Activated B cell treated with CpG ODN at 0.5 μM for 24 hours (primary cell): Measurements from ENCODE around the gene MSANTD3. TPM values are rescaled to one million over a fixed set of nuclear protein-coding genes. Genes with fewer than 3 reads are reported as not detected.
A peak's percentile ranks its signal among the peaks of the same experiment; 100 is the strongest.
"Not testable (repeated sequence)": the region's sequence is repeated elsewhere in the genome, so short reads cannot be mapped to it uniquely, and the experiment has no call there.

Source experiments
- ATAC-seq: fragments of 200-7000 bp; cut with Tn5 transposase; one replicate; pipeline ENCODE4 v1.10.0; 2021; ENCODE audit warnings: low read depth, mild to moderate bottlenecking, moderate library complexity
- CTCF ChIA-PET: fragments of 350-600 bp; sonication (Branson Sonifier 250); formaldehyde crosslinking; loops from one replicate; lab custom pipeline; 2021; ENCODE audit warnings: antibody characterized with exemption; lab: Charles Lee
- POLR2A ChIA-PET: fragments of 350-600 bp; sonication (Branson Sonifier 250); formaldehyde crosslinking; loops from one replicate; lab custom pipeline; 2021; ENCODE audit warnings: antibody characterized with exemption; lab: Charles Lee
- DNase-seq: peaks from one replicate; pipeline ENCODE4 v3.0.0; 2022
- H3K27ac Mint-ChIP-seq: one replicate; pipeline ENCODE4 v1.8.0; 2020; ENCODE audit warnings: mixed read lengths
- H3K27me3 Mint-ChIP-seq: one replicate; pipeline ENCODE4 v1.8.0; 2021; ENCODE audit warnings: mixed read lengths
- H3K36me3 Mint-ChIP-seq: one replicate; pipeline ENCODE4 v1.8.0; 2021; ENCODE audit warnings: low read depth, mixed read lengths
- H3K4me1 Mint-ChIP-seq: one replicate; pipeline ENCODE4 v1.8.0; 2021; ENCODE audit warnings: mixed read lengths
- H3K4me3 Mint-ChIP-seq: one replicate; pipeline ENCODE4 v1.8.0; 2020; ENCODE audit warnings: mild to moderate bottlenecking, mixed read lengths
- H3K9me3 Mint-ChIP-seq: one replicate; pipeline ENCODE4 v1.8.0; 2020; ENCODE audit warnings: mixed read lengths
- intact Hi-C: fragments of 100-400 bp; cut with micrococcal nuclease; formaldehyde crosslinking; loops from one replicate; pipeline ENCODE4 v1.15.1; 2024
- total RNA-seq: library from RNA; stranded (reverse); gene quantifications from 2 replicates; pipeline ENCODE4 v1.2.3, GENCODE V29; 2022
- TF ChIP-seq, protein P1 (sequence below): fragments of 200-600 bp; IDR thresholded peaks from one replicate; pipeline ENCODE4 v1.8.0; 2022; ENCODE audit warnings: antibody characterized with exemption, mild to moderate bottlenecking

MSANTD3 gene
- total RNA-seq, 1 donor from 2014 or later = 13.0 TPM

GRCh38 chr9:100437860-100438805, 11.2 kb downstream of the MSANTD3 start:
- DNase-seq (peak; percentile 21), ATAC-seq (peak; percentile 75)
- no peak overlapping the region for H3K27ac Mint-ChIP-seq
- no peak overlapping the region for H3K4me3 Mint-ChIP-seq
- TF ChIP-seq, protein P1, sequence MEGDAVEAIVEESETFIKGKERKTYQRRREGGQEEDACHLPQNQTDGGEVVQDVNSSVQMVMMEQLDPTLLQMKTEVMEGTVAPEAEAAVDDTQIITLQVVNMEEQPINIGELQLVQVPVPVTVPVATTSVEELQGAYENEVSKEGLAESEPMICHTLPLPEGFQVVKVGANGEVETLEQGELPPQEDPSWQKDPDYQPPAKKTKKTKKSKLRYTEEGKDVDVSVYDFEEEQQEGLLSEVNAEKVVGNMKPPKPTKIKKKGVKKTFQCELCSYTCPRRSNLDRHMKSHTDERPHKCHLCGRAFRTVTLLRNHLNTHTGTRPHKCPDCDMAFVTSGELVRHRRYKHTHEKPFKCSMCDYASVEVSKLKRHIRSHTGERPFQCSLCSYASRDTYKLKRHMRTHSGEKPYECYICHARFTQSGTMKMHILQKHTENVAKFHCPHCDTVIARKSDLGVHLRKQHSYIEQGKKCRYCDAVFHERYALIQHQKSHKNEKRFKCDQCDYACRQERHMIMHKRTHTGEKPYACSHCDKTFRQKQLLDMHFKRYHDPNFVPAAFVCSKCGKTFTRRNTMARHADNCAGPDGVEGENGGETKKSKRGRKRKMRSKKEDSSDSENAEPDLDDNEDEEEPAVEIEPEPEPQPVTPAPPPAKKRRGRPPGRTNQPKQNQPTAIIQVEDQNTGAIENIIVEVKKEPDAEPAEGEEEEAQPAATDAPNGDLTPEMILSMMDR = peak; percentile 59
- POLR2A ChIA-PET = no interaction called here
- H3K4me1 Mint-ChIP-seq = no peaks in the 10 kb centered on the region
- H3K36me3 Mint-ChIP-seq = peaks cover 5% of the 10 kb centered on the region
- H3K9me3 Mint-ChIP-seq = no peaks in the 10 kb centered on the region
- no peaks in the 10 kb centered on the region for H3K27me3 Mint-ChIP-seq
- intact Hi-C loops = loop anchor here (5.0 kb wide), 1 partner anchor 1276 kb away; no protein-coding TSS in a partner anchor
- CTCF ChIA-PET = interaction anchor here (1.2 to 2.3 kb wide), 6 partner anchors 9 to 115 kb away, joined by 3 to 9 read pairs (median 4); no protein-coding TSS in a partner anchor

GRCh38 chr9:100440071-100440470, 13.1 kb downstream of the MSANTD3 start:
- DNase-seq = no peak
- no peaks in the 10 kb centered on the region for H3K27me3 Mint-ChIP-seq
- no peaks in the 10 kb centered on the region for H3K9me3 Mint-ChIP-seq
- ChIA-PET POLR2A (interaction anchor here (0.6 kb wide), 2 partner anchors 37 to 954 kb away, joined by 5 to 7 read pairs; no protein-coding TSS in a partner anchor), CTCF (no interaction called here)
- no peaks in the 10 kb centered on the region for H3K4me1 Mint-ChIP-seq
- intact Hi-C loops = loop anchor here (1.0 kb wide), 1 partner anchor 412 kb away; no protein-coding TSS in a partner anchor
- ATAC-seq = no peak
- no peak overlapping the region for H3K4me3 Mint-ChIP-seq
- peaks cover 15% of the 10 kb centered on the region for H3K36me3 Mint-ChIP-seq
- no peak overlapping the region for H3K27ac Mint-ChIP-seq
- TF ChIP-seq, protein P1 = no peak

GRCh38 chr9:100440487-100440886, 13.5 kb downstream of the MSANTD3 start:
- H3K9me3 Mint-ChIP-seq, H3K4me3 Mint-ChIP-seq, H3K4me1 Mint-ChIP-seq, H3K27ac Mint-ChIP-seq, H3K27me3 Mint-ChIP-seq, DNase-seq, CTCF ChIA-PET, ATAC-seq: not testable (repeated sequence)
- intact Hi-C loops = loop anchor here (1.0 kb wide), 1 partner anchor 412 kb away; no protein-coding TSS in a partner anchor
- H3K36me3 Mint-ChIP-seq = peaks cover 15% of the 10 kb centered on the region
- POLR2A ChIA-PET = interaction anchor here (0.6 kb wide), 1 partner anchor 954 kb away, joined by 7 read pairs; no protein-coding TSS in a partner anchor

GRCh38 chr9:100441911-100442361, 15.0 kb downstream of the MSANTD3 start:
- Mint-ChIP-seq H3K4me1 (no peaks in the 10 kb centered on the region), H3K4me3 (no peak overlapping the region), H3K27ac (no peak overlapping the region), H3K27me3 (no peaks in the 10 kb centered on the region), H3K36me3 (peaks cover 15% of the 10 kb centered on the region), H3K9me3 (no peaks in the 10 kb centered on the region)
- DNase-seq = no peak
- ChIA-PET CTCF (interaction anchor here (0.7 kb wide), 1 partner anchor 34 kb away, joined by 3 read pairs; no protein-coding TSS in a partner anchor), POLR2A (no interaction called here)
- intact Hi-C loops = no loop called here
- TF ChIP-seq, protein P1 = no peak
- no peak for ATAC-seq

GRCh38 chr9:100443781-100444768, 17.1 kb downstream of the MSANTD3 start:
- ChIA-PET POLR2A (interaction anchor here (1.2 kb wide), 1 partner anchor 9 kb away, joined by 3 read pairs; no protein-coding TSS in a partner anchor), CTCF (no interaction called here)
- no peaks in the 10 kb centered on the region for H3K4me1 Mint-ChIP-seq
- H3K27me3 Mint-ChIP-seq = no peaks in the 10 kb centered on the region
- H3K36me3 Mint-ChIP-seq = peaks cover 15% of the 10 kb centered on the region
- no peaks in the 10 kb centered on the region for H3K9me3 Mint-ChIP-seq
- H3K4me3 Mint-ChIP-seq = no peak overlapping the region
- H3K27ac Mint-ChIP-seq = no peak overlapping the region
- DNase-seq (no peak), ATAC-seq (no peak)
- TF ChIP-seq, protein P1 = no peak
- intact Hi-C loops = no loop called here
